ENCODE results near the gene PLA2G5. TPM values are rescaled to one million over a fixed set of nuclear protein-coding genes. Genes with fewer than 3 reads are reported as not detected.

PLA2G5 gene
- total and polyA plus RNA-seq, 9 of the 15 experiments (the other 6 are each of a cell fraction or from before 2014, with no cell fraction given), result not detected

GRCh38 chr1:20031836-20032235 lies 38.2 kb upstream of the PLA2G5 start:
- H3K4me3 ChIP-seq, result no peak overlapping the region
- H2AFZ ChIP-seq (ENCODE audit: low read depth, low read length), result no peak overlapping the region
- H3K4me2 ChIP-seq (ENCODE audit: insufficient read depth, low read length), result no peak overlapping the region
- WGBS (ENCODE audit: insufficient coverage, low coverage, missing lambda C conversion rate), result 0% methylated on average over 2 of the region's 2 CpGs
- H3K9me1 ChIP-seq (ENCODE audit: control insufficient read depth, insufficient read depth, low read length), result no peaks in the 10 kb centered on the region
- no peak for TF ChIP-seq ZNF586 (CRISPR knock-in tag; conservative IDR thresholded peaks at IDR 0.05)
- no peak for TF ChIP-seq ZNF184 (CRISPR knock-in tag; IDR thresholded peaks at IDR 0.05)
- no peak for TF ChIP-seq ZKSCAN8 (CRISPR knock-in tag; IDR thresholded peaks at IDR 0.05)
- TF ChIP-seq YY1 (IDR thresholded peaks at IDR 0.05; ENCODE audit: borderline replicate concordance in 1 of 3, control insufficient read depth in 1 of 3, extremely low read depth in 1 of 3, insufficient read depth in 3 of 3, insufficient read length in 1 of 3, insufficient replicate concordance in 2 of 3, low read depth in 1 of 3, low read length in 2 of 3), result no peak
- TF ChIP-seq SMAD2 (IDR thresholded peaks at IDR 0.05; ENCODE audit: low read depth, low read length), result no peak
- TF ChIP-seq DDX20 (tag; IDR thresholded peaks at IDR 0.05; ENCODE audit: low read depth), result no peak
- no peak for TF ChIP-seq TBL1XR1 (IDR thresholded peaks at IDR 0.05; ENCODE audit: low read length in 2 of 2)
- no peak for TF ChIP-seq ZFX (CRISPR knock-in tag; IDR thresholded peaks at IDR 0.05)
- no peak for TF ChIP-seq FOXK1 (CRISPR knock-in tag; IDR thresholded peaks at IDR 0.05; ENCODE audit: borderline replicate concordance)
- TF ChIP-seq HNRNPL (IDR thresholded peaks at IDR 0.05; ENCODE audit: low read depth, low read length), result no peak
- no peak for TF ChIP-seq ILK (tag; IDR thresholded peaks at IDR 0.05; ENCODE audit: borderline replicate concordance, low read depth)
- TF ChIP-seq CREB5 (CRISPR knock-in tag; IDR thresholded peaks at IDR 0.05), result no peak
- TF ChIP-seq MCM3 (IDR thresholded peaks at IDR 0.05), result no peak
- no peak for TF ChIP-seq TCF7 (IDR thresholded peaks at IDR 0.05; ENCODE audit: borderline replicate concordance)
- no peak for TF ChIP-seq GABPA (tag; conservative IDR thresholded peaks at IDR 0.05; ENCODE audit: low read depth)
- TF ChIP-seq KAT8 (IDR thresholded peaks at IDR 0.05; ENCODE audit: low read depth), result no peak
- H3K9me3 ChIP-seq (replicated peaks; ENCODE audit: control insufficient read depth, insufficient read depth, low read depth, low read length), result no peaks in the 10 kb centered on the region
- FAIRE-seq (no peak), ATAC-seq (no peak), DNase-seq (ENCODE audit: extremely low read depth in 1 of 4, low spot score in 3 of 4) (no peak)
- CTCF ChIA-PET (ENCODE audit: low intra/inter-chr PET ratio), result no interaction called here
- no peaks in the 10 kb centered on the region for H3K79me2 ChIP-seq (ENCODE audit: control insufficient read depth, insufficient read depth, low read length)
- in situ Hi-C loops (cut with MboI), result no loop called here
- peaks cover 0 to 4% of the 10 kb centered on the region in 2 experiments; a peak in 2 of 5 replicates for H3K4me1 ChIP-seq (replicated peaks in 1 of 2; ENCODE audit: control insufficient read depth in 2 of 2, insufficient read depth in 2 of 2, low read length in 2 of 2)
- no TSS peak for BruUV-seq (replicated peaks)
- no peak overlapping the region for H3K9ac ChIP-seq (ENCODE audit: insufficient read depth in 1 of 2, low read depth in 2 of 2, low read length in 2 of 2)
- H4K20me1 ChIP-seq (replicated peaks; ENCODE audit: control insufficient read depth, insufficient read depth, low read length), result no peaks in the 10 kb centered on the region
- H3K27ac ChIP-seq (ENCODE audit: extremely low read depth, low read depth, low read length), result no peak overlapping the region
- intact Hi-C loops (cut with micrococcal nuclease), result no loop called here
- peaks cover 9 to 25% of the 10 kb centered on the region in 2 experiments; a peak in 4 of 5 replicates for H3K27me3 ChIP-seq (ENCODE audit: control insufficient read depth in 2 of 2, insufficient read depth in 2 of 2, low read length in 2 of 2)
- no peaks in the 10 kb centered on the region for H3K36me3 ChIP-seq (ENCODE audit: control insufficient read depth, insufficient read depth, low read length)
- POLR2A ChIA-PET, result interaction anchor here (0.7 kb wide), 1 partner anchor 30 kb away, joined by 3 read pairs; no protein-coding TSS in a partner anchor

Measured in K562 (cell line).